Smooth muscle cell of the brain vasculature (primary cell): ENCODE results near the gene DLL4.
"Not testable (repeated sequence)": the region's sequence is repeated elsewhere in the genome, so short reads cannot be mapped to it uniquely, and the experiment has no call there.

Experiments
- DNase-seq: peaks from one replicate; pipeline ENCODE4 v3.0.0-alpha.2; 2012; ENCODE audit warnings: low read depth, low spot score

The DLL4 gene

DNA sequence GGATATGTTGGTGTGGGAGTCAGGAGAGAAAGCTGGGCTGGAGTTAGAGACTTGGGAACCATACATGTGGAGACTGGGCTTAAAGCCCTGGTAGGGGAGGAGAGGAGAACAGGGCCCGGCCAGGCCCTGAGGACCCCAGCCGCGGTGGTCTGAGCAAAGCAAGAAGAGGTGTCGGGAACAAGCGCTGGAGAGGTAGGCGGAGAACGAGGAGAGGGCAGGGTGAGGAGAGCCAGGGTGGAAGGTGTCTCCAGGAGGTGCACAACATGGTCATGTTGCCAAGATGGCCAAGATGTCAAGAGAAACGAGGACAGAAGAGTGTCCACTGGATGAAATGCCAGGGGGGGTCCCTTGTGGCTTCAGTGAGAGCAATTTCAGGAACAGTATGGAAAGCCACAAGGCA, 29.6 kb downstream of the DLL4 start:
- DNase-seq, result no peak

DNA sequence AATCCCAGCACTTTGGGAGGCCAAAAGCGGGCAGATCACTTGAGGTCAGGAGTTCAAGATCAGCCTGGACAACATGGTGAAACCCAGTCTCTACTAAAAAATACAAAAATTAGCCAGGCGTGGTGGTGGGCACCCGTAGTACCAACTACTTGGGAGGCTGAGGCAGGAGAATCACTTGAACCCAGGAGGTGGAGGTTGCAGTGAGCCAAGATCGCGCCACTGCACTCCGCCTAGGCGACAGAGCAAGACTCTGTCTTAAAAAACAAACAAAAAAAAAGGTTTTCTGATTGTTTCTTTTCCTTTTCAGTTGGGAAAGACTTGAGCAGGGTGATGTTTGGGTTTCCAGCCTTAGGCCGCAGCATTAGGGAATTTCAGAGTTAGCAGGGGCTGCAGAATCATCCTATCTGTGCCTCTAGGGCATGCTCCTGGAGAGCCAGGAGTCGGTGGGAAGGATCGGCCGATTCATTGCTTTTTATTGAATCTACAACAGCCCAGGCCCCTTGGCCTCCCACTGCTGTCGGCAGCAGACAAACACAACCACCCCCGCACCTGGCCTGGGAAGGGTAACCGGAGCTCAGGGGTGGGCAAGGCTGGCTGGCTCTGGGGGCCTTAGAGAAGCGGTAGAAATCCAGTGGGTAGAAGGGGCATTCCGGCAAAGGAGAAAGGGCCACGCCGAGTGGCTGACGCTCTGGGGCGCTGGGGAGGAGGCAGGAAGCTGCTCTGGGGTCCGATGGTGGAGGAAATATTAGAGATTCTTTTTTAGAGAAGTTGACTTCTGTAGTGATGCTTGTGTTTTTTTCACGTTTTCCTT, 30.4 kb downstream of the DLL4 start:
- DNase-seq, result no peak

GRCh38 chr15:40960151-40960885, 31.2 kb downstream of the DLL4 start:
- no peak for DNase-seq

DNA sequence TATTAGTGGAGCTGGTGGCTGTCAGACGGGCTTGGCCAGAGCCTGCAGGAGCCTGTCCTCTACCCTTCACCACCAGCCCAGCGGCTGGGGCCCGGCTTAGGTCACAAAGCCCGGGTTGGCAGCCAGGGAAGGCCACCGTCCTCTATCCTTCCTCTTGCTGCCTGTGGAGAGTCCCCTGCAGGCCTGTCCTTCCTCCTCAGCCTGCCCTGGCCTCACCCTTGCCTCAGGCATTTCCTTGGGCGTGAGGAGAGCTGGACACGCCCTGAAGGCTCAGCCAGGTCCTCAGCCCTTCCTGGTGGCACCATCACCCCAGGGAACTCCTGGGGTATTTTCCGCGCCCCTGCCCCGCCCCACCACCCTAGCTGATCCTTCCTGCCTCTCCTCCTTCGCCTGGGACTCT, 31.8 kb downstream of the DLL4 start:
- DNase-seq, result no peak

DNA sequence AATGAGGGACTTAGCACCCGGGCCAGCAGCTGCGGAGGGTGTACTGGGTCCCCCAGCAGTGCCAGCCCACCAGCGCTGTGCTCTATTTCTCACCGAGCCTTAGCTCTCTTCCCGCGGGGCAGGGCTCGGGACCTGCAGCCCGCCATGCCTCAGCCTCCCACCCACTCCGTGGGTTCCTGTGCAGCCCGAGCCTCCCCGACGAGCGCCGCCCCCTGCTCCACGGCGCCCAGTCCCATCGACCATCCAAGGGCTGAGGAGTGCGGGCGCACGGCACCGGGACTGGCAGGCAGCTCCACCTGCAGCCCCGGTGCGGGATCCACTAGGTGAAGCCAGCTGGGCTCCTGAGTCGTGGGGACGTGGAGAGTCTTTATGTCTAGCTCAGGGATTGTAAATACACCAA, 32.6 kb downstream of the DLL4 start:
- not testable (repeated sequence) for DNase-seq

DNA sequence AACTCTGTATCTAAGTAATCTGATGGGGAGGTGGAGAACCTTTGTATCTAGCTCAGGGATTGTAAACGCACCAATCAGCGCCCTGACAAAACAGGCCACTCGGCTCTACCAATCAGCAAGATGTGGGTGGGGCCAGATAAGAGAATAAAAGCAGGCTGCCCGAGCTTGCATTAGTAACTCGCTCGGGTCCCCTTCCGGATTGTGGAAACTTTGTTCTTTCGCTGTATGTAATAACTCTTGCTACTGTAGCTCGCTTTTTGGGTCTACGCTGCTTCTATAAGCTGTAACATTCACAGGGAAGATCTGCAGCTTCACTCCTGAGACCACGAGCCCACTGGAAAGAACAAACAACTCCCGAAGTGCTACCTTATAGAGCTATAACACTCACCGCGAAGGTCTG, 33.2 kb downstream of the DLL4 start:
- DNase-seq, result not testable (repeated sequence)

DNA sequence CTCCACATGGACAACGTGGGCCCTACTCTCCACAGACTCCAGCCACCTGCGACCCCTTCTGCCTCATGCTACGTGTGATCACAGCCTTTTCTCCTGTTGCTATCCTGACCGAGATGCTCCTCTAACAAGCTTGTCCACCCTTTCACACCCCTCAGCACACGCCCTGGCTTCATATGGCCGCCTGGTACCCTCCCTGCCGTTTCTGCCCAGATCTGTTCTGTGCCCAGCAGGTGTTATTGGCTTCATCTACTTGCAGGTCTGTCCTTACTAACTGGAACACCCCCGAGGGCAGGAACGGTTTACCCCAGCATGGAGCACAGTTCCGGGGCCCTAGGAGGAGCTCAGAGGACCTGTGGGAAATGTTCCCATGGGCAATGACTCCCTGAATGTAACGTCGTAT, 34.1 kb downstream of the DLL4 start:
- no peak for DNase-seq

DNA sequence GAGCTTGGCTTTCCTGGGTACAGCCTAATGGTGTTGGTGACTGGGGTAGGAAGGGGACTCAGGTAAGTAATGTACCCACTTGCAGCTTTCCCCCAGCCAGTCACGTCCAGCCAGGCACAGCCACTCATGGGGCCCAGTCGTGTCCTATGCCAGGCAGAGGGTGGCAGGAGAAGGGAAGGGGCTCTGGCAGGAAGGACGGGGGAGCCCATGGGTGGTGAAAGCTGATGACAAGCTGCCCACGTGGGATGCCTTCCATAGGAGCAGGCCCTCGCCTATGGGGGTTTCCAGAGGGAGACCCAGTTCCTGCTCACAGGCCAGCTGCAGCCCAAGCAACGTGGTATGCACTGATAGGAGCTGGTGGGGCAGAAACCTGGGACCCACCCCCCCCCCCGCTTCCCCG, 34.9 kb downstream of the DLL4 start:
- DNase-seq, result no peak

DNA sequence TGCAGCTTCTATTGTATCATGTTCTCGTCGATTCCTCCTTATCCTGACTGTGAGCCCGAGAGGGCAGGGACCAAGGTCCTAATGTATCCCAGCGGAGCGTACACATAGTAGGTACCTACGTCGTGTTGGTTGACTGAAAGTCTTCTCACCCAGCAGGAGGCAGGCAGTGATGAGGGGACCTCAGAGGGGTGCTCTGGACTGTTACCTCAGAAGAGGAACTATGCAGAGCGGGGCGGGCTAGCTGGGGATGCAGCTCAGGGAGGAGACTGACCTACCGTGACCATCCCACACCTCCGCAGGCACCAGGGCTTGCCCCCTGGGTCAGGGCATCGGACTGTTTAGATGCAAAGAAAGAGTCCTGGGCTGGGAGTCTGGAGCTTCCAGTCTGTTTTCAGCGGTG, 35.5 kb downstream of the DLL4 start:
- DNase-seq, result no peak

DNA sequence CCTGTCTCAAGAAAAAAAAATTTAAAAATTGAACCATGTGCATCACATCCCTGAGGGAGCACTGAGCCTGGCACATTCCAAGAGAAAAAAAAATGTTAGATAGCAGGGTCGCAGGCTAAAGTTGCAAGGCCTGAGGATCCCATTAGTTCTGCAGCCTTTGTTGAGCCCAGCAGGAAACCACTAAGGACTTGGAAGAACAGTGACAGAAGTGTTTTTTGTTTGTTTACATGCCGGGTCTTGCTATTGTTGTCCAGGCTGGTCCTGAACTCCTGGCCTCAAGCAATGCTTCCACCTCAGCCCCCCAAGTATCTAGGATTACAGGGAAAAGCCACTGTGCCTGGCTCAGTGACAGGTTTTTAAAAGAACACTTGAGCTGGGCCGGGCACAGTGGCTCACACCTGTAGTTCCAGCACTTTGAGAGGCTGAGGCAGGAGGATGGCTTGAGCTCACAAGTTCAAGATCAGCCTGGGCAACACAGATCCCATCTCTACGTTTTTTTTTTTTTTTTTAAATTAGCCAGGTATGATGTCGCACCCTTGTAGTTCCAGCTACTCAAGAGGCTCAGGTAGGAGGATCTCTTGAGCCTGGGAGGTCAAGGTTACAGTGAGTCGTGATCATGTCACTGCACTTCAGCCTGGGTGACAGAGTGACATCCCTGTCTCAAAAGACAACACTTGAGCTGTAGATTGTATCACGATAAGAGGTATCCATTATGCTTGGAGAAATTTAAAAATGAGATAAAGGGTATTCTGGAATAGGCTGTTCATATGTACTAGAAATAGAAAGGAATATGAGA, 39.3 kb downstream of the DLL4 start:
- DNase-seq, result no peak

DNA sequence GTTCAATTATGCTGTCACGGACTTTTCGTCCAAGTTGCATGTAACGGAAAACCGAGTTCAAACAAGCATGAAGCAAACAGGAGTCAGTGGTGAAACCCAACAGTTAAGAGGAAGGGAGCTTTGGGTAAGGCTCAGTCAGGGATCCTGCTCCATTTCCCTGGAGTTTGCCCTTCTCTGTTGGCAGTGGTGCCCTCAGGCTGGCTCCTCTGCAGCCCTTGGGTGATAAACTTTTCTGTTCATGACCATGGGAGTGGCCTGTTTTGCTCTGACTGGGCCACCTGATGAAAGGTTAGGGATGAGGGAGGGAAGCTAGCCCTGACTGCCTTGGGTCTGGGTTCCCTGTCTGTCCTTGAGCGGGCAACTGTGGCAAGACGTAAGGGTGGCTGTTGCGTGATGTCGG, 40.2 kb downstream of the DLL4 start:
- no peak for DNase-seq

DNA sequence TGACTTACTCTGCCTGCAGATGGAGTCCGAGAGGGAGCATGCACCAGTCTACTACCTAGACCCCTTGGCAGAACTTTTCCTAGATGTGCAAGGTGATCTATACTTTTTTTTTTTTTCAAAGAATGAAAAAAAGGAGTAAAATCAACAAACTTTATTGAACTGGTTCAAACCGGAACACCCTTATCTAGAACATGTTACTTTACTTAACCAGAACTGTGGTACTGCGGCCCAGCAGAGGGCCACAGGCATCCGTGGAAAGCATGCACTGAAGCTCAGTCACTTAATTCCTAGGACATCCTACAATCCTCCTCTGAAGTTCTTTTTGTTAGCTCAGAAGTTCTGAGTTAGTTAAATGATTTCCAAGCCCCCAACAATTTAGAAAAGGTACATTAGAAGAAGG, 45.7 kb downstream of the DLL4 start:
- DNase-seq, result no peak

- DNase-seq, result no peak
Measured at GRCh38 chr15:40976819-40977218, 47.7 kb downstream of the DLL4 start.

GRCh38 chr15:40978141-40978540, 49.0 kb downstream of the DLL4 start:
- no peak for DNase-seq

GRCh38 chr15:40978562-40978961, 49.4 kb downstream of the DLL4 start:
- DNase-seq, result no peak

DNA sequence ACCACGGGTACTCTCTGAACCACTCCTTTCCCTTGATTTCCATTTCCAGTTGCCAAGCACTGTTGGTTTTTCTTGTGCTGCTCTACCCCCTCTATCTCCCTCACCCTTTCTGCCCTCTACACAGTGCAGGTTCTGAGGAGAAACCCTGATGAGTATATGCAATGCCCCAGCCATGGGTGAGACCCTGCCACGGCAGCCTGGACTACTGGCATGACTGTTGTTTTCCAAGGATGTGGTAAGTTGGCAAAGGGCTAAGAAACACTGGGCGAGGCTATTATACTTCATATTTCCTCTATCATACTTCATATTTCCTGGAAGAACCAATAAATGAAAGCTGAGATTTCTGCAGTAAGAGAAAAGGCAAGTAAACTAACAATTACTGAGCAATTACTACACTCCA, 52.0 kb downstream of the DLL4 start:
- DNase-seq, result no peak

DNA sequence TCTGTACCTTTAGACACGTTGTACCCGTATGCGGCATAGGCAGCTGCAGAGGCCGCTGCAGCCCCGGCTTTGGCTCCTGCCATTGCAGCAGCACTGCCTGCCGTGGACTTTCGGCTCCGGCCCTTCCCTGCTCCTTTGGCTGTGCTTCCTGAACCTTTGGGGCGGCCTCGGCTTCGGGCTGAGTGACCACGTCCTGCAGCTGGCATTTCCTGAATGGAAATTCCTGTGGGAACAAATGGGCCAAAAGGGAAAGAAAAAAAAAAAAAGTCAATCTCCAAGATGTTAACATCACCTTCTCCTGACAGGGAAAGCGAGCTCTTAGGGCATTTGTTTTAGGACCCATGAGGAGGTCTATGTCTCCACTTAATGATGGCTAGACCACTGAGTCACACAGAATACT, 53.7 kb downstream of the DLL4 start:
- no peak for DNase-seq

- no peak for DNase-seq
Measured at GRCh38 chr15:40984406-40984805, 55.3 kb downstream of the DLL4 start.

DNA sequence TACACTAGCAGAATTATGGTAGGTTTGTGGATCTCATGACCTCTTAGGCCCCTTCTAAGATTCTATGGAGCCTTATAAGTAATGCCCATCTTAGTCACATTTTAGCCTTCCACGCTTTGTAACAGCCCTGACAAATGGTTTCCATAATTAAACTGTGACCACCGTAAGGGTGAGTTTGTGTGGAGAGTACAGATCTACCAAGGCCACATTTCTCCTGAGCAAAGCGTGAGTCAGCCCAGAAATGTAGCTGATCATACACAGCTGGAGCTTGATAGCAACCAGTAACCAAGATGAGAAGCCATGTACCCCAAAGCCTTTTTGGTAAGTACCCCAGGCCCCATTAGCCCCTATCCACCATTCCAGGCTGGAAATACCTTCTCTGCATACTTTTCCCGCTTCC, 55.8 kb downstream of the DLL4 start:
- DNase-seq, result no peak

DNA sequence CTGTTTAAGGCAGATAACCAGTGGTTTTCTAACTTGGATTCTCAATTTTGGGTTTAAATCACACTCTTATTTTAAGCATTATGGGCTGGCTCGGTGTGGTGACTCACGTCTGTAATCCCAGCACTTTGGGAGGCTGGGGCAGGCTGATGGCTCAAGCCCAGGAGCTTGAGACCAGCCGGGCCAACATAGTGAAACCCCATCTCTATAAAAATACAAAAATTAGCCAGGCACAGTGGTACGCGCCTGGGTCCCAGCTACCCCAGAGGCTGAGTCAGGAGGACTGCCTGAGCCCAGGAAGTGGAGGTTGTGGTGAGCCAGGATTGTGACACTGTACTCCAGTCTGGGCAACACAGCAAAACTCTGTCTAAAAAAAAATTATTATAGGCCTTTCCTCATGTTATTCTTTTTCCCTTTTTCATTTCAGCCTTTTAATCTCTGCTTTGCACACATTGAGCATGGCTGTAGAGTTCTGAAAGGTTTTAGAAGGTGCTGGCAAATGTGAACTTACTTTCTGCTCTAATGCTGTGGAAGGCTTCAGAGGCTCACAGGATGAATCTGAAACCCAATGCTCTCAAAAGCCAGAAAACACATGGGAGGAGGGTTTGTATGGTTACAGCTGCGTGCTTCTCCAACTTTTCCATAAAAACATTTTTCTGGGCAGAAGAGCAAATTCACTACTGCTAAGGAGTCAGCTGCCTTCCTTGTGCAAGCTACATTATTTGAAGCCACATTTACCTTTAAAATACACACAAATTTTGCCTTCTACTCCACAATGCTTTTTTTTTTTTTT, 56.6 kb downstream of the DLL4 start:
- DNase-seq, result no peak

GRCh38 chr15:40986820-40987219, 57.7 kb downstream of the DLL4 start:
- DNase-seq, result no peak

GRCh38 chr15:40988156-40988555, 59.0 kb downstream of the DLL4 start:
- DNase-seq, result no peak
